NCI-H1694 treated with DMSO at 0.1 percent for 48 hours (cell line): ENCODE results near the gene TRIM22.

Source experiments
- DNase-seq: peaks from one replicate; lab custom pipeline; 2025; lab: John Stamatoyannopoulos, UW

TRIM22 gene

GRCh38 chr11:5746614-5747013 lies 57.0 kb downstream of the TRIM22 start:
- DNase-seq = no peak

- DNase-seq = no peak
These were observed 60.2 kb downstream of the TRIM22 start for GRCh38 chr11:5749836-5750235.

GRCh38 chr11:5753943-5754342 lies 64.4 kb downstream of the TRIM22 start, which contains the start of gene OR52N4:
TSS of gene OR52N4 (plus strand) at chr11:5754243. CDS start at chr11:5754741, 498 bp downstream.
- DNase-seq = no peak
